Tibial nerve (tissue), 4 donors: ENCODE measurements around the gene SURF4. TPM values are rescaled to one million over a fixed set of nuclear protein-coding genes. Genes with fewer than 3 reads are reported as not detected.

Experiments
- DNase-seq, 2 donors: peaks; one replicate each; pipeline ENCODE4 v3.0.0-alpha.2; 2019; ENCODE audit warnings: low spot score in 2 of 2
- H3K27ac ChIP-seq, 4 donors: fragments of 200-600 bp; sonication (generic) in 3 of 4; one replicate each; pipeline ENCODE4 v1.5.1; 2017 to 2019; ENCODE audit warnings: mild to moderate bottlenecking in 1 of 4
- H3K27me3 ChIP-seq, 2 donors: fragments of 200-600 bp; sonication (generic) in 1 of 2; one replicate each; pipeline versions ENCODE4 v1.5.1 to v1.6.0; 2017 to 2019
- H3K36me3 ChIP-seq, 3 donors: fragments of 200-600 bp; sonication (generic); one replicate each; pipeline ENCODE4 v1.5.1; 2018 to 2019
- H3K4me1 ChIP-seq, 4 donors: fragments of 200-600 bp; sonication (generic) in 3 of 4; one replicate each; pipeline ENCODE4 v1.5.1; 2017 to 2019
- H3K4me3 ChIP-seq, 4 donors: fragments of 200-600 bp; sonication (generic) in 3 of 4; one replicate each; pipeline ENCODE4 v1.5.1; 2017 to 2019; ENCODE audit warnings: mild to moderate bottlenecking in 1 of 4, moderate library complexity in 1 of 4
- H3K9me3 ChIP-seq, 4 donors: fragments of 200-600 bp; sonication (generic) in 3 of 4; one replicate each; pipeline ENCODE4 v1.5.1; 2017 to 2019
- EP300 ChIP-seq, 2 donors: sonication (generic); formaldehyde crosslinking; IDR thresholded peaks; one replicate each; pipeline ENCODE4 v1.6.1; 2017; ENCODE audit warnings: antibody characterized with exemption in 2 of 2, mild to moderate bottlenecking in 1 of 2
- POLR2A ChIP-seq, 2 donors: fragments of 450-650 bp; IDR thresholded peaks; one replicate each; pipeline ENCODE4 v1.6.1; 2017; ENCODE audit warnings: antibody characterized with exemption in 2 of 2, mild to moderate bottlenecking in 2 of 2, moderate library complexity in 2 of 2
- WGBS, 2 donors: methylation state at CpG; one replicate each; pipeline ENCODE4 v1.1.5; 2018; 5-methylcytosine and 5-hydroxymethylcytosine counted together
- total RNA-seq, 4 donors: library from RNA; depleted of rRNA; stranded (reverse); fragments of >200 nt; gene quantifications; one replicate each; pipeline ENCODE4 v1.1.0, GENCODE V29; 2016
- TF ChIP-seq, protein P1 (sequence below), 5 experiments: fragments of 200-600 bp in 3 of 5; fragments of 450-650 bp in 2 of 5; sonication (generic) in 3 of 5; IDR thresholded peaks; one replicate each; pipeline ENCODE4 v1.5.1; 2016 to 2019; ENCODE audit warnings: antibody characterized with exemption in 5 of 5, mild to moderate bottlenecking in 3 of 5, moderate library complexity in 2 of 5

Gene SURF4
- total RNA-seq, 4 donors from 2014 or later, result 102 to 213 (median 123) TPM

- Histone ChIP-seq H3K4me1 (no peaks in the 10 kb centered on the region), H3K4me3 (no peak overlapping the region), H3K27me3 (no peaks in the 10 kb centered on the region), H3K36me3 (peaks cover 0 to 85% (median 11%) of the 10 kb centered on the region in 3 donors), H3K27ac (no peak overlapping the region), H3K9me3 (no peaks in the 10 kb centered on the region)
- no peak for TF ChIP-seq POLR2A (IDR thresholded peaks at IDR 0.05)
- TF ChIP-seq, protein P1, sequence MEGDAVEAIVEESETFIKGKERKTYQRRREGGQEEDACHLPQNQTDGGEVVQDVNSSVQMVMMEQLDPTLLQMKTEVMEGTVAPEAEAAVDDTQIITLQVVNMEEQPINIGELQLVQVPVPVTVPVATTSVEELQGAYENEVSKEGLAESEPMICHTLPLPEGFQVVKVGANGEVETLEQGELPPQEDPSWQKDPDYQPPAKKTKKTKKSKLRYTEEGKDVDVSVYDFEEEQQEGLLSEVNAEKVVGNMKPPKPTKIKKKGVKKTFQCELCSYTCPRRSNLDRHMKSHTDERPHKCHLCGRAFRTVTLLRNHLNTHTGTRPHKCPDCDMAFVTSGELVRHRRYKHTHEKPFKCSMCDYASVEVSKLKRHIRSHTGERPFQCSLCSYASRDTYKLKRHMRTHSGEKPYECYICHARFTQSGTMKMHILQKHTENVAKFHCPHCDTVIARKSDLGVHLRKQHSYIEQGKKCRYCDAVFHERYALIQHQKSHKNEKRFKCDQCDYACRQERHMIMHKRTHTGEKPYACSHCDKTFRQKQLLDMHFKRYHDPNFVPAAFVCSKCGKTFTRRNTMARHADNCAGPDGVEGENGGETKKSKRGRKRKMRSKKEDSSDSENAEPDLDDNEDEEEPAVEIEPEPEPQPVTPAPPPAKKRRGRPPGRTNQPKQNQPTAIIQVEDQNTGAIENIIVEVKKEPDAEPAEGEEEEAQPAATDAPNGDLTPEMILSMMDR (IDR thresholded peaks at IDR 0.05), result peak; percentile 10 to 46 (median 25)
- WGBS, 2 donors, result 80 to 81% methylated on average over 14 of the region's 16 CpGs
- no peak for DNase-seq
These were observed 28.1 kb upstream of the SURF4 start for GRCh38 chr9:133403766-133404453.

- Histone ChIP-seq H3K4me1 (no peaks in the 10 kb centered on the region), H3K27me3 (no peaks in the 10 kb centered on the region), H3K9me3 (no peaks in the 10 kb centered on the region), H3K27ac (no peak overlapping the region), H3K4me3 (no peak overlapping the region), H3K36me3 (peaks cover 0 to 73% (median 2%) of the 10 kb centered on the region in 3 donors)
- DNase-seq, result no peak
- WGBS, 2 donors, result 78 to 83% methylated on average over 2 to 6 of the region's 7 CpGs
- TF ChIP-seq EP300 (IDR thresholded peaks at IDR 0.05), result no peak
- no peak for TF ChIP-seq POLR2A (IDR thresholded peaks at IDR 0.05)
- TF ChIP-seq, protein P1 (IDR thresholded peaks at IDR 0.05), result no peak
These were observed 26.8 kb upstream of the SURF4 start for GRCh38 chr9:133402689-133403088.

DNA sequence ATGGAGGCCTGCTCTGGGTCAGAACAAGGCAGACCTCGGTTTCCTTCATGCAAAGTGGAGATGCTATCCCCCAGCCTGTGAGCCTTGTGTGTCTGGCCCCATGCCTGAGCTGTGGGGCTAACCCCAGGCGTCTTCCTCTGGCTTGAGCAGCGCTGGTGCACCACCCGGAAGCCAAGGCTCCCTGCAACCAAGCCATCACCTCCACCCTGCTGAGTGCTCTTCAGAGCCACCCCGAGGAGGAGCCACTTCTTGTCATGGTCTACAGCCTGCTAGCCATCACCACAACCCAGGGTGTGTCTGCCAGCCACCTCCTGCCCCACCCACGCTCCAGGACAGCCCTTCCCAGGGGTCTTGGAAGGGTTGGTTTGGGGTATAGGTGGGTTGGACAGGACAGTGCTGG, 25.7 kb upstream of the SURF4 start:
- WGBS, 2 donors, result 88 to 95% methylated on average over 2 to 6 of the region's 6 CpGs
- no peak overlapping the region for H3K27ac ChIP-seq
- no peaks in the 10 kb centered on the region for H3K9me3 ChIP-seq
- TF ChIP-seq POLR2A (IDR thresholded peaks at IDR 0.05) (no peak), EP300 (IDR thresholded peaks at IDR 0.05) (no peak)
- TF ChIP-seq, protein P1 (IDR thresholded peaks at IDR 0.05), result no peak
- peaks cover 0 to 62% (median 0%) of the 10 kb centered on the region in 3 donors for H3K36me3 ChIP-seq
- no peaks in the 10 kb centered on the region for H3K4me1 ChIP-seq
- no peak for DNase-seq
- H3K27me3 ChIP-seq, result no peaks in the 10 kb centered on the region
- no peak overlapping the region for H3K4me3 ChIP-seq

DNA sequence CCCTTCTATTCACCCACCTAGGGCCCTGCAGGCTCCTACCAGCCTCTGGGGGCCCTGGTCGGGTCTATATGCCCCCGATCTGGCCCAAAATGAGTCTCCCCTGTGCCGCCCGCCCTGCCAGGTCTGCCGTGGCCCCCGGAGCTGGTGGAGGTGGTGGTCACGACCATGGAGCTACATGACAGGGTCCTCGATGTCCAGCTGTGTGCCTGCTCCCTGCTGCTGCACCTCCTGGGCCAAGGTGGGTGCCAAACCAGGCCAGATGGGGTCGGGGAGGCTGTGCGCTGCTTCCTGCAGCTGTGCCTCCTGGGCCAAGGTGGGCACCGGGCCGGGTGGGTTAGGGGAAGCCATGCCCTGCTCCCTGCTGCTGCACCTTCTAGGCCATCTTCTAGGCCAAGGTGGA, 24.4 kb upstream of the SURF4 start:
- Histone ChIP-seq H3K36me3 (peaks cover 0 to 49% (median 0%) of the 10 kb centered on the region in 3 donors), H3K4me1 (no peaks in the 10 kb centered on the region), H3K27ac (no peak overlapping the region), H3K27me3 (peaks cover 0 to 2% of the 10 kb centered on the region in 2 donors), H3K4me3 (no peak overlapping the region), H3K9me3 (no peaks in the 10 kb centered on the region)
- TF ChIP-seq, protein P1 (IDR thresholded peaks at IDR 0.05), result no peak
- TF ChIP-seq POLR2A (IDR thresholded peaks at IDR 0.05) (no peak), EP300 (IDR thresholded peaks at IDR 0.05) (no peak)
- WGBS, 2 donors, result 90 to 100% methylated on average over 4 to 8 of the region's 12 CpGs
- DNase-seq, result no peak

- H3K27ac ChIP-seq, result no peak overlapping the region
- peaks cover 0 to 18% of the 10 kb centered on the region in 2 donors for H3K27me3 ChIP-seq
- no peaks in the 10 kb centered on the region for H3K4me1 ChIP-seq
- 48 to 60% methylated on average over 7 to 8 of the region's 9 CpGs for WGBS, 2 donors
- TF ChIP-seq, protein P1 (IDR thresholded peaks at IDR 0.05), result no peak
- TF ChIP-seq POLR2A (IDR thresholded peaks at IDR 0.05), result no peak
- no peak for TF ChIP-seq EP300 (IDR thresholded peaks at IDR 0.05)
- H3K4me3 ChIP-seq, result no peak overlapping the region
- H3K9me3 ChIP-seq, result no peaks in the 10 kb centered on the region
- peaks cover 0 to 28% (median 0%) of the 10 kb centered on the region in 3 donors for H3K36me3 ChIP-seq
- DNase-seq, result no peak
These were observed 22.0 kb upstream of the SURF4 start for GRCh38 chr9:133397895-133398294.
